Amniotic stem cell (primary cell): ENCODE measurements around the gene ERCC6.

Experiments used
- DNase-seq: peaks from one replicate; lab custom pipeline; 2025; lab: John Stamatoyannopoulos, UW

ERCC6 gene

DNA sequence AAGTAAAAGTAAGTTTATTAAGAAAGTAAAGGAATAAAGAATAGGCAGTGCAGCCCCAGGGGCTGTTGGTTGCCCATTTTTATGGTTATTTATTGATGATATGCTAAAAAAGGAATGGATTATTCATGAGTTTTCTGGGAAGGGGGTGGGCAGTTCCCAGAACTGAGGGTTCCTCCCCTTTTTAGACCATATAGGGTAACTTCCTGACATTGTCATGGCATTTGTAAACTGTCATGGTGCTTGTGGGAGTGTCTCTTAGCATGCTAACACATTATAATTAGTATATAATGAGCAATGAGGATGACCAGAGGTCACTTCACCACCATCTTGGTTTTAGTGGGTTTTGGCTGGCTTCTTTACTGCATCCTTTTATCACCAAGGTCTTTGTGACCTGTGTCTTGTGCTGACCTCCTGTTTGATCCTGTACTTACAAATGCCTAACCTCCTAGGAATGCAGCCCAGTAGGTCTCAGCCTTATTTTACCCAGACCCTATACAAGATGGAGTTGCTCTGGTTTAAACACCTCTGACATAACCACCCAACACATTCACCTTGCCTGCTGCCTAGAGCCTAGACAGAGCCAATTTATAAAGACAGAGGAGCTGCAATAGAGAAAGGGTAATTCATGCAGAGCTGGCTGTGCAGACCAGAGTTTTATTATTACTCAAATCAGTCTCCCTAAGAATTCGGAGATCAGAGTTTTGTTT lies 10.9 kb upstream of the ERCC6 start:
- DNase-seq: no peak

DNA sequence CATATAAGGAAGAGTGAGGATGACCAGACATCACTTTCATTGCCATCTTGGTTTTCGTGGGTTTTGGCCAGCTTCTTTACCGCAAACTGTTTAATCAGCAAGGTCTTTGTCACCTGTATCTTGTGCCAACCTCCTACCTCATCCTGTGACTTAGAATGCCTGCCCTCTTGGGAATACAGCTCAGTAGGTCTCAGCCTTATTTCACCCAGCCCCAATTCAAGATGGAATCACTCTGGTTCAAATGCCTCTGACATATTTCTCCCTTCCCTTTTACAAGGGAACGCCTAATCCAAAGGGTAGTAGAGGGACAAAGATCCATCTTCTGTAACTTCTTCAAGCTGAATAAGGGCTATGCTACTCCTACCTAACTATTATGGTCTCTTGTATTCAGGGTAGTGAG lies 4.7 kb upstream of the ERCC6 start:
- no peak for DNase-seq

DNA sequence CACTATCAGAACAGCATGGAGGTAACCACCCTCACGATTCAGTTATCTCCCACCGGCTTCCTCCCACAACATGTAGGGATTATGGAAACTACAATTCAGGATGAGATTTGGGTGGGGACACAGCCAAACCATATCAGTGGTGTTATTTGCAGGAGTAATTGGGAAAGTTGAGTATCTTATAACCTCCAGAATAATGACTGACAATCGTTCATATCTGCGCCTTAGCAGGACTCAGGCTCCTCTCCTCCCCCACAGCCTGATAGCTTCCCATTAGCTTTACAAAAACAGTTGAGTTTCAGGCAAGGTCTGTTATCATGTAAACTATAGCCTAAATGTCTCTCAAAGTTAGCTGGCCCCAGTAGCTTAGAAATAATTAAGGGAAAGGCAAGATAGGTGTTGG lies 3.4 kb upstream of the ERCC6 start:
- DNase-seq: no peak

DNA sequence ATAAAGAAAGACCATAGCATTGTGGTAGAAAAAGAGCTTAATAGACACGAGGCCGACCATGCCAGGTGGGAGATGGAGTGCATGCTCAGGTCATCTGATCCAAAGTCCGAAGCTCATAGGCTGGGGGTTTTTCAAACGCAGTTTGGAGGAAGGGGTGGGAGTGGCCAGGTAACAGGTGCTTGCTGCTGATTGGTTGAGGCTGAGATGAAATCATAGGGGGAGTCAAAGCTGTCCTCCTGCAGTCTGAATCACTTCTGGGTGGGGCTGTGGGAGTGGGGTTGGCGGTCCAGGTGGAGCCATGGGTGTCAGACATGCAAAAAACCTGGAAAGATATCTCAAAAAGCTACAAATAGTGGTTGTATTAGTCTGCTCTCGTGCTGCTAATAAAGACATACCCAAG lies 2.8 kb upstream of the ERCC6 start:
- no peak for DNase-seq

DNA sequence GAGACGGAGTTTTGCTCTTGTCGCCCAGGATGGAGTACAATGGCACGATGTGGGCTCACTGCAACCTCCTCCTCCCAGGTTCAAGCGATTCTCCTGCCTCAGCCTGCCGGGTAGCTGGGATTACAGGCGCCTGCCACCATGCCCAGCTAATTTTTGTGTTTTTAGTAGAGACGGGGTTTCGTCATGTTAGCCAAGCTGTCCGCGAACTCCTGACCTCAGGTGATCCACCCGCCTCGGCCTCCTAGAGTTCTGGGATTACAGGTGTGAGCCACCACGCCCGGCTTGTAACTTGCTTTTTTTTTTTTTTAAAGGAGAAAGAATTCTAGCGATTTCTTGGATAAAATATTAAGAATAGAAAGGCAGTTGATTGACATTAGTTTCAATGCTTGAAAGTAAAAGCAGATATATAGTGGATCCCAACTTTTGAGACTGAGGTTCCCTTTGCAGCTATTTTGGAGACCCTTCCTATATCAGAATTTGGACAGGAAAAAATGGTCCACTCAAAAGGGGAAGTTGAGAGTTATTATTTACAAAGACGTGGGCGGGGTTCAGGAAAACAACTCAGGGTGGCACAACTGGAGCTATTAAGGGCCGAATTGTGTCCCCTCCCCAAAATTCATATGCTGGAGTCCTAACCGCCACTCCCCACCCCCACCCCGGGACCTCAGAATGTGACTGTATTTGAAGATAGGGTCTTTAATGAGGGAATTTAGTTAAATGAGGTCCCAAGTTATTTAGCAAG lies 1.3 kb upstream of the ERCC6 start:
- no peak for DNase-seq

DNA sequence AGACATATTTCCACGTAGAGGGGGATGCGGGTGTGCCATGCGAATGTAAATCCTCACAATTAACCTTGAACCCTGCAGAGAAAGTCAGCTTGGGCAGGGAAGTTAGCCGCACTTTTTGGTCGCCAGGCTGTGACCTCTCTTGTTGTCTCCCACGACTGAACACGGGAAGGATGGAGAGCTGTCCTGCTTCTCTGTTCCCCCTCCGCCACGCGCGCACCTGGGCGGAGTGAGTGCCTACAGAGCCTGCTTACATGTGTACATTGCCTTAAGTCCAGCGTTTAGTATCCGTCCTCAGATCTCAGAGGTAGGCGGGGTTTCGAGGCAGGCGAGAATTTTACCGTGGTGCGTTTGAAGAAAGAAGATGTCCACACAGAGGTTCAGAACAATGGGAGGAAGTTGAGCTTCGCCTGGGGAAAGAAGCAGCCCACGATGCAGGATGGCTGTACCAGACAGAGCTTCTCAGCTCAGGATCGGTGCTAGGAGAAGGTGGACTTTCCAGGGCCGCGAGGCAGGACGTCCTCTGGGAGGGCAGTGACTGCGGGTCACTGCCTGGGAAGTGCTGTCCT lies 482 bp upstream of the ERCC6 start:
- no peak for DNase-seq

DNA sequence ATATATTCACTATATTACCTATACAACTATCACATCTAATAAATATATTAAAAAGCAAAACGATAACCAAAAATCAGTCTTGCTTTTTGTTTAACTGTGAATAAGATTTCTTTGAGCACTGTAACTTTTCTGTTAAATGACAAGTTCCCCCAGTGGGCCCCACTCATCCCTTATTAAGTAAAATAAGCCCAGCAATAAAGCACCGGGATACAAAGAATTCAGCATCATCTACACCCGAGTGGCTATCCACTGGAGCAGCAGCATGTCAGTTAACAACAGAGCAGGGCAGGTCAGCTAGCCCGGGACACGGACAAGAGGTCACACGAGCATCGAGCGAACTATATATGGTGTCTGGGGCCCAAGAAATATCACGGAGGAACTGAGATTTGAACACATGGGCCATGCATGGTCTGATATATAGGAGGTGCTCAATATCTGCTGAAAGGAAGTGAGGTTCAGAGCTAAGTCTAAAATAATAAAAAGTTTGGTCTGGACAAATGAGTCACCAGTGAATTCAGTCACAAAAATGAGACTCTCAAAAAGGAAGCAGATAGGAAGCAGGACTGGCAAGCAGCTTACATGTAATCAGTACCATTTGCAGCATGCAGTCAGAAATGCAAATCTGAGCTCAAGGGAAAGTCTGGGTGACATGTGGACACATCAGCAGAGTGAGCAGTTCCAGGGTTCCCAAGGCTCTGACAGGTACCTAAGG lies 4.1 kb downstream of the ERCC6 start:
- DNase-seq: peak; percentile 57

DNA sequence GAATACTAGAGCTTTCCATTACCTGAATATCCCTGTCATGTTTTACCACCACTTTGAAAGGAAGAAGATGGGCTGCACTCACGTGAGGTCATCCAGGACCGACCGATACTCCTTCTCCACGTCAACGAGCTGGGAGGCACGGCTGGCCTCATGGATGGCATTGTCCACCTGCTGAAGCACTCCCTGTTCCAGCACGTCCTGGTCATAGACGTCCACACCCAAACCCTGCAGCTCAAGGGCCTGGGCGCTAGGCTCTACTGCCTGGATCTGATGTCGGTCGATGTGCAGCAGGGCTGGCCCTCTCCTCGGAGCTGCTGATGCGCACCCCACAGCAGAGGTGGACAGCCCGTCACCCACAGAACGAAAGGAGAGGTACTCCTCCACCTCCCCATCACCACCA lies 6.5 kb downstream of the ERCC6 start:
- DNase-seq: no peak

DNA sequence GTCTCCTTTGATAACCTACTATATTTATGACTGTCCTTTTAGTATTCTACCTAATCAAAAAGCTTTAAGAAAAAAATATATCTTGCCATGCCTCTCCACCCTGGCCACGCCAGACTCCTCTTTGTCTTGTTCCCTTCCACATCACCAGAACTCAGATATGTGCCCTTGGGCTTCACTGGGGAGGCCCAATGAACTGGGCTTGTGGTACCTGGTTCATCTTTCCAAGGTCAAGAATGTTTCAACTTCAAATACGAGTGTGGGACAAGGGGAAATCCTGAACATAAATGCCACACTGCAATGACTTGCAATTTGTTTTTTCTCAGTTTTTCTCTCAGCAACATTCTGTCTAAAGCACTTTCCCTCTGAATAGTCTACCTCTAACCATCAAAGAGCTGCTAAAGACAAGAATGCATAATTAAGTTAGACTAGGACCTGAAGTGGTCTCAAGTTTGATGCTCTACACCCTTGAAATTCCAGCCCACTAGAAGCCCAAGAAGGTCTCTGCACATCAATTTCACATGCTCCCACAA lies 9.9 kb downstream of the ERCC6 start:
- no peak for DNase-seq

DNA sequence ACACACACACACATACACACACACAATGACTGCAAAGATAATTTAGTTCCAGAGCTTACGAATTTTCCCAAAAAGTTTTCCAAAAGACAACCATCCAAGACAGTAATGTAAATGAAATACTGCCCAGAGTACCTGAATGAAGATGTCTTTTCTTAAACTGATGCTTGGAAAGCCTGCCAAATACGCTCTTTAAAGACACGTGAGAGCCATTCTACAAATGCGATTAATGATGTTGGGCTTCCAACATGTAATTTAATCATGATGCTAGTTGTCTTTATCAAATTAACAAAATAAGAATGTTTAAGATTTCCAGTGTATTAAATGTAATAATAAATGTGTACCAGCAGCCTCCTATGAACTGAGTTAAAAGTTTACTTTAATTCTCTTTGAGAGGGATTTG lies 11.1 kb downstream of the ERCC6 start:
- no peak for DNase-seq

DNA sequence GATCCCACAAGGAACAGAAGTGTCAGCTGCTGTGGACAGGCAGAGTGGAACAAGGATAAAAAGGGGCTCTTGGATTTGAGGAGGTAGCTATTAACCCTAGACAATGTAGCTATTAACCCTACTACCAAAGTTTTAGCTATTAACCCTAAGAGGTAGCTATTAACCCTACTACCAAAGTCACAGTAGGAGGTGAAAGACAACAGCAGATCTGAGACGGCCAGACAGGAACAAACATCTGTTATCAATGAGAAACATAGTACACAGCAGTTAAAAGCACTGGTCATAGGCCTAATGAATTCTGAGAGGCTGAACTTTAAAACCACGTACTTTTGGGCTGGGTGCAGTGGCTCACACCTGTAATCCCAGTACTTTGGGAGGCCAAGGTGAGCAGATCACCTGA lies 11.9 kb downstream of the ERCC6 start:
- no peak for DNase-seq

DNA sequence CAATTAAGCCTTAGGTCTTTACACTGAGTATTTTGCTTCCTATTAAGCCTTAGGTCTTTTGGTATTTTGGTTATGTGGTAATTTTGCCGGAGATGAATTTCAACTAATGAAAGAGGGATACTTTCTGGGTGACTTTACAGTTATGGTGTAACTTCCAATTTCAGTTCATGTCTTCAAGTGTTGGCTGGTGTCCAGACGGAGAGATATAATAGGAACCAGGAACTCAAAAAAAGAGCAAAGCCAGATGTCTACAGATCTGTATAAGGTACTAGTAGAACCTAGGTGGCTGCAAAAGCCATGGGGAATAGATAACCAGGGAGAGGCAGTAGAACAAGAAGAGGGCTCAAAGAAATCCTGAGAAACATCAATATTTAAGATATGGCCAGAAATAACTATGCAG lies 12.3 kb downstream of the ERCC6 start:
- DNase-seq: no peak

DNA sequence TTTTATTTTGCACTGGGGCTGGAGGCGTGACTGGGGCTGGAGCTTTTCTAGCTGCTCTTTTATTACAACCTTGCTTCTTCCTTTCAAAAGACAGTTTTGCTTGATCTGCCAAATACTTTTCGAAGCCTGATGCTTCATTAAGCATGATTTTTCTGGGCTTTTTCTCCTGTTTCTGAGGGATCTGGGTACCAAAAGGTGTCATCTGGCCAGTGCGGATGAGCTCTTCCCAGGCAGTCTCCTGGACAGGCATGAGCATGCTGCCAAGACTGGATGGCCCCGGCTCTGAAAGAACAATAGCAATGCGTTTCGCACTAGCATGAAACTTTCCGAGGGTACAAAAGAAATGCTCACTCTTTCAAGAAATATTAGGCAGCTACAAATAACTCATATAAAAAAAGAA lies 14.4 kb downstream of the ERCC6 start:
- DNase-seq: no peak

DNA sequence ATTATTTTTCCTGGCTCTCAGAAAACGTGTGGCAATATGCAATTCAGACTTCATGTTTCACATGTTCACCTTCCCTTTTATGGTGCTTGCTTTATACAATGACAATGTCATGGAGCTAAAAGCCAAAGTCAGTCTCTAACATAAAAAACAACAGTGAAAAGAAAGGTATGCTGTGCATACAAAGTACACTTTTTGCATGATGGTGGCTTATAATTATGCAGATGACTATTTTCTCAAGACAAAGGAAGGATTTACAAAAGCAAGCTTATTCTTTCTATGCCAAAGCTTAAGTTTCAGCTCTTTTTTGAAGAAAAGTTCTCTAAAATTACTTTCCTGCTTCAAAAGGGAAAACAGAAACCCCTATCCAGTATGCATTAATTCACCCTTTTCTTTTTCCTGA lies 15.6 kb downstream of the ERCC6 start:
- no peak for DNase-seq

DNA sequence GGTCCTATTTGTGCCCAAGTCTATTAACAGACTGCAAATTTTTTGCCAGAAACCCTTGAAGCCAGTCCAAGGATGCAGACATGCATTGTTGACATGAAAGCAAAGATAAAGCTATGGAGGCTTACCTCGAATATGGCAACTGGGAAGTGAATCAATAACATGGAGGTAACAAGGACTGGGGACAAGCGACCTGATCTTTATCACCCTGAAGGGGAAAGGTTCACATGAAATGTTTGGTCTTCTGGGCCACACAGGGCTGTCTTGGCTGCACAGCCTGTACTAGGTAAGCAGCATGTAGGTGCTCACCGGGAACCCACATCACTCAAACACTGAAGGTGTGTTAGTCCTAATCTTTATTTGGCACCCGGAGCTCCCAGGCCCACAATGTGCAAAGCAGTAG lies 17.9 kb downstream of the ERCC6 start:
- DNase-seq: no peak

DNA sequence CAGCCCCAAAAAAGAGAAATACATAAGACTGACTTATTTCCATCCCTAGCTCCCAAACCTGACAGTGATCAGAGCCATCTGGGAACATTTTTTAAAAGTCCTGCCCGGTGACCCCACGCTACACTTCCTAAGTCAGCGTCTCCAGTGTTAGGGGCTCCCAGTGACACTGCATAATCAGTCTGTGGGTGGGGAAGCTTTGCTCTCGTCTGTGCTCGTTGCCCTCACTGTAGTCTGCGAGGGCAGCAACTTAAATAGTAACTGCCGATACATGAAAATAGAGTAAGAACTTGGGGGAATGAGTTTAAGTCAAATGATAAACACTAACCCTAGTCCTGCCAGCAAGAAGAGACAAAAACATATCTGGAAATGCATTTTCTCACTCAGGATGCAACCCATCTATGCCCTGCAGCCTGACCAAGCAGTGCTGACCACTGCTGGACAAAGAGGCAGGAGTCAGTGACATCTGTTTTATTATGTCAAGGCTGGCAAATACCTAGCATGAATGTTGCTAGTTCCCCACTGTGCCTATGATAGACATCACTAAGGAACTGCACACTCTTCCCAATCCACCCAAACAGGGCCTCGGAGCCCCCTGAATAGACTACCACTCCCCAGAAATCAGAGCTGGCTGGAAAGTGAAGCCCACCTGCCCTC lies 18.7 kb downstream of the ERCC6 start:
- DNase-seq: no peak

DNA sequence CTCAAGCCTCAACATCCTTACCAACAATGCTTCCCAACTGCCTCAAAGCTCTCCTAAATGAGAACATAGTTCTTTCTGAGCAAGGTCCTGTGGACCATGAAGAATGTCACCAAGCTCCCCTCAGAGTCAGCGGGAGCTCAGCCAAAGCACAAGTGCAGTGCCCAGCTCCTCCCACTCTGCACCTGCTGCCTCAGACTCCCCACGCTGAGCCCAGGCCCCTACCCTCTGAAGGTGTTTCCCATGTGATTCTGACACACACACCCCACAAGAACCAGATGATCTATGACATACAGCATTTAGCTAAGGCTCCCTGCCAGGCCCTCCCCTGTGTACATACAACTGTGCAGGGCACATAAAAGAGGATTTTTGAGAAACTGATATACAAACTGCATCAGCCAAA lies 19.2 kb downstream of the ERCC6 start:
- no peak for DNase-seq

DNA sequence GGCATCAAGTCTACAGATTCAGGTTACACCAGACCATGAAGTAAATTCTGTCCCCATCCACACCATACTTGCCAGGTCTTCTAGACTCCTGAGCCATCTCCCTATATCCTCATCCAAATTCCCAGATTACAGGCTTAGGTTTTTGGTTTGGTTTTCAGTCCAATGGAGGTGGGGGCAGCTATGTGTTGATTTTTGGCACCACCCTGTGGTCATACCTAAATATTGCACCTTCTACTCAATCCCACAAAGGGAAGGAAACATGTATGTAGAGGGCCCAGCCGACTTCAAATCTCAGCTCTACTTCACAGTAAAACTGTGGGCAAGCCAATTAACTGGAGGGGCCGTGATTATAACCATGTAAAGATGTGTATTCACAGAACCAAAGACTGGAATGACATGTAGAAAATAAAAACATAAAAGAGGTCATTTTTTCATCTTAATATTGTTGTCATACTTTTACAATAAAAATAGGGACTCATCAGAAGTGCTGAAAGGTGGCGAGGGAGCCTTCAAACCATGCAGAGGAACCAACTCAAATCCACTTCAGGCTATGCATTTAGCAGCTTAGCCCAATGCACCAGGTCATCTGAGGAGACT lies 19.8 kb downstream of the ERCC6 start:
- DNase-seq: peak; percentile 26

DNA sequence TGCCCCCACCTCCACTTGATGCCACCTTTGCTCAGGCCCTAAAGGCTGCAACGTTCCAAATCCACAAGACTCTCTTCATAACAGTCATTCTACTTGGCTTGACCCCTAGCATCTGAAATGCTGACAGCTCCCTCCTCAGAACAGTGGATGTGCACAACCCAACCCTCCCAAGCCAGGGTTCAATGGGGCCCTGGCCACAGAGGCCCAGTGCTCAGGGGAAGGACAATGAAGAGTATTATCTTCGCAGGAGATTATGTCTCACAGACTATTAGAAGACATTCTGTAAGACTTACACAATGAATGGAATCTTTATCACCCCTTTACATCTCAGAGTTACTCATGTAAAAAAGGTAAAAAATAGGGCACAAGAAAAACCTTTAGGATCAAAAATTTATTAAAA lies 20.4 kb downstream of the ERCC6 start:
- no peak for DNase-seq

DNA sequence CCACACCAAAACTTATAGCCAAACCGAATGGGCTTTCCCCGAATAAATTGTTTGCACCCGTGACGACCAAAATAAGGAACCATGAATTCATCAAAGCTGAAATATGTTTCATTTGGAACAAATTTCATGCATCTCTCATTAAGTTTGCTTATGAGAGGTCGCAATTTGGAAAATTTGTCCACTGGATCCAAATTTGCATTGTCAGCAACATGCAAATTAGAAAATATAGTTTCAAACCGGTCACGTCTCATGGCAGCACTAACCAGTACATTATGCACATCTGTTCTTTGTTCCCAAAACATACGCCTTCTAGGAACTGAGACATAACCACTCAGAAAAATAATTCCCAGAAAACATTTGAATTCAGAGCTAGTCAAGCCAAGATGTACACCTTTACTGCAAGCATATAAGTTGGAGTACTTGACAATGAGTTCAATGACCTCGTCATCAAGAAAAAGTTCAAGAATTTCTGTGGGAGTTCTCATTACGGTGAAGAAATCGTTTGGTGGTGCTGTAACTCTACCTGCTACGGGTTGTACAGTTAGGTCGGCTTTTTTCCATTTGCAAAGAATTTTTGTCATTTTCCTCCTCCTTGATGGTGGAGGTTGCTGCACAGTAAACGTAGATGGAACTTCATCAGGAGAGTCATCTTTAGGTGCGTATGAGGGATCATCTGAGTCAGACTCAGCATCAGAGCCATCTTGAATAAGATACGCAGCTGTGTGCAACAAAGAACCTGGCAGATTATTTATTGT lies 22.5 kb downstream of the ERCC6 start:
- DNase-seq: no peak
